ENCODE measurements around the gene PCDH15. TPM values are rescaled to one million over a fixed set of nuclear protein-coding genes. Genes with fewer than 3 reads are reported as not detected.

PCDH15 gene
- total RNA-seq, 3 donors from 2014 or later = 0.38 TPM; not detected in 2

DNA sequence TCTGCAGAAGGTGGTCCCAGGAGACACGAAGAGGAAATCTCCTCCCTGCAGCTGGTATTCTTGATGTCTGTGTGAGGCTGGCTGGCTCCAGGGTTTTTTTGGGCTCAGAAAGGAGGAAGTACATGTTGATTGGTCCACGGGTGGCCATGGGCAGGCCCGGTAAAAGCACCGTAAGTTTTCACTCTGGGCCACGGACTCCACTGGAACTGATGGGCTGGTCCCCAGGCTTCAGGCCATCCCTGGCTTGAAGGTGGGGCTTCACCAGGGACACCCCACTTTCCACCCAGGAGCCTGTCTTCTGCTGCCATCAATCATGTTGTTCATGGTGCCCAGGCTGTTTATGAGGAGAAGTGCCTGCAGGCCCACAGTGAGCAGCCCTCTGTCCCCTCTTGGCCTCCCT lies 736.8 kb downstream of the PCDH15 start:
- ATAC-seq = no peak
- Histone ChIP-seq H3K9me3 (no peaks in the 10 kb centered on the region), H3K36me3 (ENCODE audit: low read depth) (no peaks in the 10 kb centered on the region), H3K4me1 (ENCODE audit: low read depth) (no peaks in the 10 kb centered on the region), H3K4me3 (no peak overlapping the region)
- TF ChIP-seq, protein P1, sequence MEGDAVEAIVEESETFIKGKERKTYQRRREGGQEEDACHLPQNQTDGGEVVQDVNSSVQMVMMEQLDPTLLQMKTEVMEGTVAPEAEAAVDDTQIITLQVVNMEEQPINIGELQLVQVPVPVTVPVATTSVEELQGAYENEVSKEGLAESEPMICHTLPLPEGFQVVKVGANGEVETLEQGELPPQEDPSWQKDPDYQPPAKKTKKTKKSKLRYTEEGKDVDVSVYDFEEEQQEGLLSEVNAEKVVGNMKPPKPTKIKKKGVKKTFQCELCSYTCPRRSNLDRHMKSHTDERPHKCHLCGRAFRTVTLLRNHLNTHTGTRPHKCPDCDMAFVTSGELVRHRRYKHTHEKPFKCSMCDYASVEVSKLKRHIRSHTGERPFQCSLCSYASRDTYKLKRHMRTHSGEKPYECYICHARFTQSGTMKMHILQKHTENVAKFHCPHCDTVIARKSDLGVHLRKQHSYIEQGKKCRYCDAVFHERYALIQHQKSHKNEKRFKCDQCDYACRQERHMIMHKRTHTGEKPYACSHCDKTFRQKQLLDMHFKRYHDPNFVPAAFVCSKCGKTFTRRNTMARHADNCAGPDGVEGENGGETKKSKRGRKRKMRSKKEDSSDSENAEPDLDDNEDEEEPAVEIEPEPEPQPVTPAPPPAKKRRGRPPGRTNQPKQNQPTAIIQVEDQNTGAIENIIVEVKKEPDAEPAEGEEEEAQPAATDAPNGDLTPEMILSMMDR (IDR thresholded peaks at IDR 0.05) = no peak
- DNase-seq = no peak
- intact Hi-C loops (cut with DNase I, micrococcal nuclease) = no loop called here

DNA sequence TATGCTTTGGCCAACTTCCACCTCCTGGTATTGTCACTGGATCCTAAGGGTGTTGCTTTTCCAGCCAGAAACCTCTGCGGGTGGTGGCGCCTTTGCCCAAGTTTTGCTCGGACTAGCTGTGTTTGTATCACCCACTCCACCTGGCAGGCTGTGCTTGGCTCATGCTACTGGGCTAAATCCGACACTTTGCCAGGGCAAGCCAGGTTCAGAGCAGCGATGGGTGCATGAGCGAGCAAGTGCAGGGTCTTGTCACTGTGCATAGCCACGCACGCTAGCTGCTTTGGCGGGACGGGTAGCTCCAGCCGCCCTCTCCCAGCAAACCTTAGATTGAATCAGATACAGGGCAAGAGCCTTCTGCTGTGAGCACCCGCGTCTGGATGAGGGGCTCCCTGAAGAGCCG lies 737.5 kb downstream of the PCDH15 start:
- Histone ChIP-seq H3K4me1 (ENCODE audit: low read depth) (no peaks in the 10 kb centered on the region), H3K9me3 (no peaks in the 10 kb centered on the region), H3K4me3 (no peak overlapping the region), H3K36me3 (ENCODE audit: low read depth) (no peaks in the 10 kb centered on the region)
- TF ChIP-seq, protein P1 (IDR thresholded peaks at IDR 0.05) = no peak
- intact Hi-C loops (cut with DNase I, micrococcal nuclease) = no loop called here
- ATAC-seq = no peak
- DNase-seq = no peak

DNA sequence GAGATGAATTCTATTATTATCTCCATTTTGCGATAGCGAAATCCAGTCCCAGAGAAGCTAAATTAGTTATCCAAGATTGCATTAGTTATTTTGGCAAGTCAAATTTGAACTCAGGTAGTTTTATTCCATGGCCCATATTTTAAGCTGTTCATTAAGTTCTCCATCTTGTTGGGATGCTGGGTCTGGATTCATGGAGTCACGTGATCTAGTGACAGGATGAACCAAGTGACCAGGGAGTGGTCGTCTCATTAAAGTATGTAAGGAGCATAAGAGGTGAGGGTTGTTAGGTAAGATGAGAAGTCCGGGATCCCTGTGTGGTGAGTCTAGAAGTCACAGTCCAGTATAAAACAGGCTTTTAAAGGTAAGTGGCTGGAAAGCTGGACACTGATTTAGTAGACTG lies 740.5 kb downstream of the PCDH15 start:
- no peaks in the 10 kb centered on the region for H3K9me3 ChIP-seq
- TF ChIP-seq, protein P1 (IDR thresholded peaks at IDR 0.05) = no peak

DNA sequence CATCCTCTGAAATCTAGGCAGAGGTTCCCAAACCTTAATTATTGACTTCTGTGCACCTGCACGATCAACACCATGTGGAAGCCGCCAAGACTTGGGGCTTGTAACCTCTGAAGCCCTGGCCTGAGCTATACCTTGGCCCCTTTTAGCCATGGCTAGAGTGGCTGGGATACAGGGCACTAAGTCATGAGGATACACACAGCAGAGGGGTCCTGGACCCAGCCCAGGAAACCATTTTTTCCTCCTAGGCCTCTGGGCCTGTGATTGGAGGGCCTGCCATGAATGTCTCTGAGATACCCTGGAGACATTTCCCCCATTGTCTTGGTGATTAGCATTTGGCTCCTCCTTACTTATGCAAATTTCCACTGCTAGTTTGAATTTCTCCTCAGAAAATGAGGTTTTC lies 743.7 kb downstream of the PCDH15 start:
- TF ChIP-seq, protein P1 (IDR thresholded peaks at IDR 0.05) = no peak
- ATAC-seq (no peak), DNase-seq (no peak)
- no peaks in the 10 kb centered on the region for H3K36me3 ChIP-seq (ENCODE audit: low read depth)
- H3K4me3 ChIP-seq = no peak overlapping the region
- intact Hi-C loops (cut with DNase I, micrococcal nuclease) = no loop called here
- no peaks in the 10 kb centered on the region for H3K4me1 ChIP-seq (ENCODE audit: low read depth)
- H3K9me3 ChIP-seq = no peaks in the 10 kb centered on the region

More for the DNA sequence above, 740.5 kb downstream of the PCDH15 start:
- intact Hi-C loops (cut with DNase I, micrococcal nuclease) = no loop called here
- no peaks in the 10 kb centered on the region for H3K36me3 ChIP-seq (ENCODE audit: low read depth)
- H3K4me1 ChIP-seq (ENCODE audit: low read depth) = no peaks in the 10 kb centered on the region
- no peak overlapping the region for H3K4me3 ChIP-seq
- ATAC-seq (no peak), DNase-seq (no peak)

DNA sequence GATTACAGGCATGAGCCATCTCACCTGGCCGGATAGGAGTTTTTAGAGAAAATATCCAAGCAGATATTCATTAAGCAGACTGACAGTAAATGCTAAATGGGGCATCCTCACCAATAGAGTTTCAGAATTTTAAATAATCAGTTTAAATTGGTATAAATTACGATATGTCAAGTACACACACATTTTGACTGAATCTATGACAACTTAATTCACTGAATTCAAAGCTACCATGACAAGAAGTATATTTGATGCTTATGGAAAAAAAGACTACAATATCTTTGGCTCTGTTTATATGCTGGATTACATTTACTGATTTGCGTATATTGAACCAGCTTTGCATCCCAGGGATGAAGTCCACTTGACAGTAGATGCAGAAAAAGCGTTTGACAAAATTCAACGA lies 774.7 kb downstream of the PCDH15 start:
- no peak for ATAC-seq

More for the DNA sequence above, 774.7 kb downstream of the PCDH15 start:
- TF ChIP-seq, protein P1 (IDR thresholded peaks at IDR 0.05) = no peak
- Histone ChIP-seq H3K9me3 (no peaks in the 10 kb centered on the region), H3K36me3 (ENCODE audit: low read depth) (no peaks in the 10 kb centered on the region), H3K4me3 (no peak overlapping the region), H3K4me1 (ENCODE audit: low read depth) (no peaks in the 10 kb centered on the region)
- DNase-seq = no peak
- intact Hi-C loops (cut with DNase I, micrococcal nuclease) = no loop called here

Data from mucosa of descending colon (tissue), 3 donors.